Measurements from ENCODE around the gene RAB12.
"Not testable (repeated sequence)": the region's sequence is repeated elsewhere in the genome, so short reads cannot be mapped to it uniquely, and the experiment has no call there.

Gene RAB12

DNA sequence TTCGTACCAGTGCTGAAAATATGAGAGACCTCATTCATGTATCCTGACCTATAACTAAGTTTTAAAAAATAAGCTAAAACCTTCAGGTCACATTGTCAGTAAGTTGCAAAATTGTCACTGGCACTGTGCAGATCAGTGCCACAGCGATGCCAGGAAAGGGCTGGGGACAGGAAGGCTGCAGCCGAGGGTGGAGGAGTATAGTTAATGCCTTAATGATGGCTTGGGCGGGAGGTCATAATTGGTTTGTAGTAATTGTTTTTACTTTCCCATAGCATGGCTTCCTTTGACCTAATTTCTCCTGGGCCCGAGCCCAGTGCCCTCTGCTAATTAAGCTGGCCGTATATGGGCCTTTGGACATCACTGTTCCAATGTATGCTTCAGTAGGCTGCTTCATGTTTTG is 47.2 kb upstream of the RAB12 start:
- Histone ChIP-seq H3K27ac (no peak overlapping the region), H3K27me3 (ENCODE audit: insufficient read depth, low read depth) (no peaks in the 10 kb centered on the region), H3K36me3 (ENCODE audit: insufficient read depth) (no peaks in the 10 kb centered on the region), H3K9ac (no peak overlapping the region), H3K79me2 (ENCODE audit: insufficient read depth, low read depth) (no peaks in the 10 kb centered on the region), H3K4me1 (ENCODE audit: low read depth, poor library complexity, severe bottlenecking) (no peaks in the 10 kb centered on the region), H4K20me1 (ENCODE audit: insufficient read depth) (no peaks in the 10 kb centered on the region), H3K4me2 (no peak overlapping the region), H2AFZ (ENCODE audit: low read depth) (no peak overlapping the region), H3K4me3 (IDR thresholded peaks at IDR 0.05; ENCODE audit: insufficient read depth, low read depth, low read length) (no peak overlapping the region)
- TF ChIP-seq, protein P1, sequence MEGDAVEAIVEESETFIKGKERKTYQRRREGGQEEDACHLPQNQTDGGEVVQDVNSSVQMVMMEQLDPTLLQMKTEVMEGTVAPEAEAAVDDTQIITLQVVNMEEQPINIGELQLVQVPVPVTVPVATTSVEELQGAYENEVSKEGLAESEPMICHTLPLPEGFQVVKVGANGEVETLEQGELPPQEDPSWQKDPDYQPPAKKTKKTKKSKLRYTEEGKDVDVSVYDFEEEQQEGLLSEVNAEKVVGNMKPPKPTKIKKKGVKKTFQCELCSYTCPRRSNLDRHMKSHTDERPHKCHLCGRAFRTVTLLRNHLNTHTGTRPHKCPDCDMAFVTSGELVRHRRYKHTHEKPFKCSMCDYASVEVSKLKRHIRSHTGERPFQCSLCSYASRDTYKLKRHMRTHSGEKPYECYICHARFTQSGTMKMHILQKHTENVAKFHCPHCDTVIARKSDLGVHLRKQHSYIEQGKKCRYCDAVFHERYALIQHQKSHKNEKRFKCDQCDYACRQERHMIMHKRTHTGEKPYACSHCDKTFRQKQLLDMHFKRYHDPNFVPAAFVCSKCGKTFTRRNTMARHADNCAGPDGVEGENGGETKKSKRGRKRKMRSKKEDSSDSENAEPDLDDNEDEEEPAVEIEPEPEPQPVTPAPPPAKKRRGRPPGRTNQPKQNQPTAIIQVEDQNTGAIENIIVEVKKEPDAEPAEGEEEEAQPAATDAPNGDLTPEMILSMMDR (conservative IDR thresholded peaks at IDR 0.05; ENCODE audit: low read depth, low read length) = no peak

DNA sequence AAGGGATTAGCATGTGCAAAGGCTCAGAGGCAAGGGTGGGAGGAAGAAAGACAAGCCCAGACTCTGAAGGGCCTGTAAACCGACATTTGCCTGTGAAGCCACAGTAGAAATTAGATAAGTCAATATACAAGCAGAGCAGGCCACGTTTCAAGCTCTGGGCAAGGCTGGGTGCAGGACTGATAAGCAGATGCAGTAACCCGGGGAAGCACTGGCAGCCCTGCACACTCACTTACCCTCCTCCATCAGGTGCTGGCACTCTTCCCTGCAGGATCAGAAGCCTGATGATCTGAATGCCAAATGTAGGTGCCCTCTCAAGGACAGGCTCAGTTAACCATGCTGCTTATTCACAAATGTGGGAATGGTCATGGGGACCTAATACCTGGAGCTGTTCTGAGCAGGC is 46.3 kb upstream of the RAB12 start:
- TF ChIP-seq, protein P1 (conservative IDR thresholded peaks at IDR 0.05; ENCODE audit: low read depth, low read length) = no peak
- Histone ChIP-seq H3K4me3 (IDR thresholded peaks at IDR 0.05; ENCODE audit: insufficient read depth, low read depth, low read length) (no peak overlapping the region), H3K9ac (no peak overlapping the region), H3K27ac (no peak overlapping the region), H2AFZ (ENCODE audit: low read depth) (no peak overlapping the region), H3K4me2 (no peak overlapping the region), H3K79me2 (ENCODE audit: insufficient read depth, low read depth) (no peaks in the 10 kb centered on the region), H3K36me3 (ENCODE audit: insufficient read depth) (no peaks in the 10 kb centered on the region), H3K27me3 (ENCODE audit: insufficient read depth, low read depth) (no peaks in the 10 kb centered on the region), H4K20me1 (ENCODE audit: insufficient read depth) (no peaks in the 10 kb centered on the region), H3K4me1 (ENCODE audit: low read depth, poor library complexity, severe bottlenecking) (no peaks in the 10 kb centered on the region)

GRCh38 chr18:8571399-8571798 is 37.8 kb upstream of the RAB12 start:
- Histone ChIP-seq H3K36me3 (ENCODE audit: insufficient read depth) (no peaks in the 10 kb centered on the region), H3K4me3 (IDR thresholded peaks at IDR 0.05; ENCODE audit: insufficient read depth, low read depth, low read length) (no peak overlapping the region), H2AFZ (ENCODE audit: low read depth) (no peak overlapping the region), H3K4me1 (ENCODE audit: low read depth, poor library complexity, severe bottlenecking) (no peaks in the 10 kb centered on the region), H4K20me1 (ENCODE audit: insufficient read depth) (no peaks in the 10 kb centered on the region), H3K27me3 (ENCODE audit: insufficient read depth, low read depth) (no peaks in the 10 kb centered on the region), H3K27ac (no peak overlapping the region), H3K79me2 (ENCODE audit: insufficient read depth, low read depth) (no peaks in the 10 kb centered on the region), H3K4me2 (no peak overlapping the region), H3K9ac (no peak overlapping the region)
- TF ChIP-seq, protein P1 (conservative IDR thresholded peaks at IDR 0.05; ENCODE audit: low read depth, low read length) = no peak

- not testable (repeated sequence) for H3K4me3 ChIP-seq (IDR thresholded peaks at IDR 0.05; ENCODE audit: insufficient read depth, low read depth, low read length); H3K27me3 ChIP-seq (ENCODE audit: insufficient read depth, low read depth); H3K27ac ChIP-seq; H3K4me2 ChIP-seq; H3K9ac ChIP-seq; H3K36me3 ChIP-seq (ENCODE audit: insufficient read depth); H2AFZ ChIP-seq (ENCODE audit: low read depth); H3K79me2 ChIP-seq (ENCODE audit: insufficient read depth, low read depth); H3K4me1 ChIP-seq (ENCODE audit: low read depth, poor library complexity, severe bottlenecking); H4K20me1 ChIP-seq (ENCODE audit: insufficient read depth)
Measured at GRCh38 chr18:8573766-8574165, 35.5 kb upstream of the RAB12 start.

- Histone ChIP-seq H3K79me2 (ENCODE audit: insufficient read depth, low read depth) (no peaks in the 10 kb centered on the region), H3K27ac (no peak overlapping the region), H3K27me3 (ENCODE audit: insufficient read depth, low read depth) (no peaks in the 10 kb centered on the region), H3K4me2 (no peak overlapping the region), H3K36me3 (ENCODE audit: insufficient read depth) (no peaks in the 10 kb centered on the region), H2AFZ (ENCODE audit: low read depth) (no peak overlapping the region), H3K4me3 (IDR thresholded peaks at IDR 0.05; ENCODE audit: insufficient read depth, low read depth, low read length) (no peak overlapping the region), H4K20me1 (ENCODE audit: insufficient read depth) (no peaks in the 10 kb centered on the region), H3K9ac (no peak overlapping the region), H3K4me1 (ENCODE audit: low read depth, poor library complexity, severe bottlenecking) (no peaks in the 10 kb centered on the region)
- TF ChIP-seq, protein P1 (conservative IDR thresholded peaks at IDR 0.05; ENCODE audit: low read depth, low read length) = no peak
Measured at GRCh38 chr18:8584798-8585197, 24.4 kb upstream of the RAB12 start.
